Fibroblast of lung (primary cell): ENCODE measurements around the gene ARHGAP18. TPM values are rescaled to one million over a fixed set of nuclear protein-coding genes. Genes with fewer than 3 reads are reported as not detected.

Source experiments
- DNase-seq, 2 donors: peaks; one replicate each; pipeline versions ENCODE4 v3.0.0 to v3.0.0-alpha.2; 2010; ENCODE audit warnings: low read depth in 2 of 2
- H2AFZ ChIP-seq: 2 replicates; pipeline ENCODE4 v1.5.1; 2012; ENCODE audit warnings: low read length, control low read depth, inconsistent platforms
- H3K27ac ChIP-seq: 2 replicates; pipeline ENCODE4 v1.5.1; 2011; ENCODE audit warnings: low read length, control low read depth; ENCODE audit not compliant: insufficient read depth
- H3K27me3 ChIP-seq: 2 replicates; pipeline ENCODE4 v1.5.1; 2011; ENCODE audit warnings: mild to moderate bottlenecking, low read length; ENCODE audit not compliant: control insufficient read depth, insufficient read depth
- H3K36me3 ChIP-seq: 2 replicates; pipeline ENCODE4 v1.5.1; 2011; ENCODE audit warnings: low read length; ENCODE audit not compliant: control insufficient read depth, insufficient read depth
- H3K4me1 ChIP-seq: 2 replicates; pipeline ENCODE4 v1.5.1; 2011; ENCODE audit warnings: low read length; ENCODE audit not compliant: control insufficient read depth, insufficient read depth; ENCODE audit errors: extremely low read depth
- H3K4me2 ChIP-seq: 2 replicates; pipeline ENCODE4 v1.5.1; 2011; ENCODE audit warnings: low read length, control low read depth; ENCODE audit not compliant: insufficient read depth; ENCODE audit errors: extremely low read depth
- H3K4me3 ChIP-seq, 4 experiments: fragments of 200-600 bp in 1 of 4; sonication (generic) in 1 of 4; replicated peaks in 1 of 4; 2 replicates each; pipeline ENCODE4 v1.5.1; 2011 to 2016; ENCODE audit warnings: low read length in 4 of 4, low read depth in 3 of 4, mild to moderate bottlenecking in 3 of 4, control low read depth in 2 of 4, inconsistent platforms in 1 of 4, mixed read lengths in 1 of 4; ENCODE audit not compliant: insufficient read depth in 1 of 4; ENCODE audit errors: control extremely low read depth in 1 of 4
- H3K79me2 ChIP-seq: 2 replicates; pipeline ENCODE4 v1.5.1; 2012; ENCODE audit warnings: mild to moderate bottlenecking, low read length, inconsistent platforms; ENCODE audit not compliant: control insufficient read depth, insufficient read depth
- H3K9ac ChIP-seq: 2 replicates; pipeline ENCODE4 v1.5.1; 2011; ENCODE audit warnings: mild to moderate bottlenecking, low read length, control low read depth; ENCODE audit not compliant: insufficient read depth
- H3K9me3 ChIP-seq: 2 replicates; pipeline ENCODE4 v1.5.1; 2012; ENCODE audit warnings: low read depth, low read length; ENCODE audit not compliant: control insufficient read depth, insufficient read depth
- H4K20me1 ChIP-seq: 2 replicates; pipeline ENCODE4 v1.5.1; 2011; ENCODE audit warnings: low read length; ENCODE audit not compliant: control insufficient read depth, insufficient read depth; ENCODE audit errors: extremely low read depth
- CTCF ChIP-seq, 2 donors: IDR thresholded peaks in 1 of 2; conservative IDR thresholded peaks in 1 of 2; 1 replicate in 1 of 2; 2 replicates in 1 of 2; pipeline ENCODE4 v1.5.1; 2011 to 2012; ENCODE audit warnings: low read length in 2 of 2, control low read depth in 1 of 2, inconsistent platforms in 1 of 2, low read depth in 1 of 2, mild to moderate bottlenecking in 1 of 2
- EZH2 ChIP-seq: IDR thresholded peaks from 2 replicates; pipeline ENCODE4 v1.5.1; 2012; ENCODE audit warnings: low read length, control low read depth, mild to moderate bottlenecking; ENCODE audit errors: missing control alignments
- polyA plus RNA-seq, 2 donors: library from polyadenylated mRNA; depleted of rRNA in 1 of 2; stranded (reverse) in 1 of 2; unstranded in 1 of 2; fragments of >200 nt; gene quantifications; 2 replicates each; pipeline ENCODE4 v1.2.1, GENCODE V29; 2011 to 2012; ENCODE audit warnings: missing spikeins in 1 of 2
- total RNA-seq: library from RNA; depleted of rRNA; stranded (reverse); fragments of >200 nt; gene quantifications from 2 replicates; pipeline ENCODE4 v1.2.1, GENCODE V29; 2014

The ARHGAP18 gene
- total and polyA plus RNA-seq, 2 donors (not counting 1 experiment from before 2014, with no cell fraction given), result 18.6 to 38.3 TPM

- no peak overlapping the region for H2AFZ ChIP-seq
- H3K4me2 ChIP-seq, result no peak overlapping the region
- H3K4me3 ChIP-seq, result no peak overlapping the region
Measured at GRCh38 chr6:129695373-129696027, 14.5 kb downstream of the ARHGAP18 start.

GRCh38 chr6:129694036-129694435 is 15.9 kb downstream of the ARHGAP18 start:
- Histone ChIP-seq H3K4me1 (peaks cover 8% of the 10 kb centered on the region), H4K20me1 (no peaks in the 10 kb centered on the region), H3K4me3 (no peak overlapping the region), H3K27ac (no peak overlapping the region), H3K36me3 (peaks cover 1% of the 10 kb centered on the region), H3K27me3 (no peaks in the 10 kb centered on the region), H3K79me2 (peaks cover 96% of the 10 kb centered on the region), H3K4me2 (no peak overlapping the region), H3K9ac (no peak overlapping the region), H3K9me3 (no peaks in the 10 kb centered on the region), H2AFZ (no peak overlapping the region)
- TF ChIP-seq EZH2 (no peak), CTCF (conservative IDR thresholded peaks at IDR 0.05 in 1 of 2, IDR thresholded peaks at IDR 0.05 in 1 of 2; ENCODE audit: low read depth in 1 of 2, low read length in 2 of 2) (no peak)
- DNase-seq, result no peak

More at GRCh38 chr6:129695373-129696027, 14.5 kb downstream of the ARHGAP18 start:
- Histone ChIP-seq H3K27ac (peak overlapping the region; percentile 5), H3K9ac (no peak overlapping the region), H3K79me2 (peaks cover 98% of the 10 kb centered on the region), H3K9me3 (no peaks in the 10 kb centered on the region), H3K36me3 (peaks cover 1% of the 10 kb centered on the region), H4K20me1 (no peaks in the 10 kb centered on the region), H3K4me1 (peaks cover 8% of the 10 kb centered on the region), H3K27me3 (no peaks in the 10 kb centered on the region)
- no peak for DNase-seq
- TF ChIP-seq CTCF (conservative IDR thresholded peaks at IDR 0.05 in 1 of 2, IDR thresholded peaks at IDR 0.05 in 1 of 2; ENCODE audit: low read depth in 1 of 2, low read length in 2 of 2) (no peak), EZH2 (no peak)

GRCh38 chr6:129692467-129692866 is 17.5 kb downstream of the ARHGAP18 start:
- Histone ChIP-seq H2AFZ (no peak overlapping the region), H3K9me3 (no peaks in the 10 kb centered on the region), H3K4me1 (peaks cover 8% of the 10 kb centered on the region), H3K36me3 (peaks cover 1% of the 10 kb centered on the region), H3K4me3 (no peak overlapping the region), H3K9ac (no peak overlapping the region), H3K27me3 (no peaks in the 10 kb centered on the region), H3K79me2 (peaks cover 97% of the 10 kb centered on the region), H3K4me2 (no peak overlapping the region), H4K20me1 (no peaks in the 10 kb centered on the region), H3K27ac (no peak overlapping the region)
- TF ChIP-seq CTCF (conservative IDR thresholded peaks at IDR 0.05 in 1 of 2, IDR thresholded peaks at IDR 0.05 in 1 of 2; ENCODE audit: low read depth in 1 of 2, low read length in 2 of 2) (no peak), EZH2 (no peak)
- no peak for DNase-seq
